Measurements from ENCODE around the gene BAIAP2.
"Not testable (repeated sequence)": the region's sequence is repeated elsewhere in the genome, so short reads cannot be mapped to it uniquely, and the experiment has no call there.

BAIAP2 gene

GRCh38 chr17:81140018-81140417 lies 105.1 kb downstream of the BAIAP2 start:
- DNase-seq (ENCODE audit: low read depth), result no peak

- no peak for DNase-seq (ENCODE audit: low read depth)
Measured at GRCh38 chr17:81140695-81141094, 105.7 kb downstream of the BAIAP2 start.

- DNase-seq (ENCODE audit: low read depth), result peak; percentile 80
Measured at GRCh38 chr17:81142301-81143199, 107.6 kb downstream of the BAIAP2 start.

GRCh38 chr17:81143200-81143527 lies 108.2 kb downstream of the BAIAP2 start:
- no peak for DNase-seq (ENCODE audit: low read depth)

- no peak for DNase-seq (ENCODE audit: low read depth)
Measured at GRCh38 chr17:81143717-81144422, 108.9 kb downstream of the BAIAP2 start.

GRCh38 chr17:81144423-81144781 lies 109.5 kb downstream of the BAIAP2 start:
- no peak for DNase-seq (ENCODE audit: low read depth)

- DNase-seq (ENCODE audit: low read depth), result not testable (repeated sequence)
Measured at GRCh38 chr17:81146208-81146607, 111.3 kb downstream of the BAIAP2 start.

- no peak for DNase-seq (ENCODE audit: low read depth)
Measured at GRCh38 chr17:81147701-81148100, 112.8 kb downstream of the BAIAP2 start.

- DNase-seq (ENCODE audit: low read depth), result no peak
Measured at GRCh38 chr17:81148571-81148970, 113.6 kb downstream of the BAIAP2 start.

- DNase-seq (ENCODE audit: low read depth), result no peak
Measured at GRCh38 chr17:81148986-81149533, 114.1 kb downstream of the BAIAP2 start.

- no peak for DNase-seq (ENCODE audit: low read depth)
Measured at GRCh38 chr17:81150377-81151077, 115.6 kb downstream of the BAIAP2 start.

GRCh38 chr17:81151278-81151677 lies 116.3 kb downstream of the BAIAP2 start:
- DNase-seq (ENCODE audit: low read depth), result no peak

- no peak for DNase-seq (ENCODE audit: low read depth)
Measured at GRCh38 chr17:81152288-81152828, 117.4 kb downstream of the BAIAP2 start.

GRCh38 chr17:81153340-81153803 lies 118.4 kb downstream of the BAIAP2 start:
- peak; percentile 43 for DNase-seq (ENCODE audit: low read depth)

GRCh38 chr17:81154016-81154415 lies 119.1 kb downstream of the BAIAP2 start:
- not testable (repeated sequence) for DNase-seq (ENCODE audit: low read depth)

- DNase-seq (ENCODE audit: low read depth), result no peak
Measured at GRCh38 chr17:81154961-81155360, 120.0 kb downstream of the BAIAP2 start.

GRCh38 chr17:81156866-81157805 lies 122.2 kb downstream of the BAIAP2 start:
- no peak for DNase-seq (ENCODE audit: low read depth)

- DNase-seq (ENCODE audit: low read depth), result no peak
Measured at GRCh38 chr17:81157848-81158687, 123.1 kb downstream of the BAIAP2 start.

GRCh38 chr17:81158688-81159590 lies 124.0 kb downstream of the BAIAP2 start:
- no peak for DNase-seq (ENCODE audit: low read depth)
